ENCODE data around the gene DSCAM.

DNA sequence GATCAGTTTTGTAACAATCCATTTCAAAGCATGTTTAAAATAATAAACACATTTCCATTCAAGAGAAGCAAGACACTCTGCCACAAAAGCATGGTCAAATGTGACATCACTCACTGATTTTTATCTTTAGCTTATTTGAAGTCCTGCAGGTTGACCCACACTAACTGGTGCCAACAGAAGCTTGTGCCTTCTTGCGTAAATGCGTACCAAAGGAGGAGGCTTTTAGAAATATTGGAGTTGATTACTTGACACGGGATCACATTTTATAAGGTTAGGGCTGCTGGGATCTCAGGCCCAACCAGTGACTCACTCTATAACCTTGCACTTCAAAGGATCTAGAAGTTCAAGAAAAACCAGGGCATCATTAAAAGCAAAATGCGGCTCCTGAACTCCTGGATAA is 776.1 kb downstream of the DSCAM start:
- TF ChIP-seq, protein P1, sequence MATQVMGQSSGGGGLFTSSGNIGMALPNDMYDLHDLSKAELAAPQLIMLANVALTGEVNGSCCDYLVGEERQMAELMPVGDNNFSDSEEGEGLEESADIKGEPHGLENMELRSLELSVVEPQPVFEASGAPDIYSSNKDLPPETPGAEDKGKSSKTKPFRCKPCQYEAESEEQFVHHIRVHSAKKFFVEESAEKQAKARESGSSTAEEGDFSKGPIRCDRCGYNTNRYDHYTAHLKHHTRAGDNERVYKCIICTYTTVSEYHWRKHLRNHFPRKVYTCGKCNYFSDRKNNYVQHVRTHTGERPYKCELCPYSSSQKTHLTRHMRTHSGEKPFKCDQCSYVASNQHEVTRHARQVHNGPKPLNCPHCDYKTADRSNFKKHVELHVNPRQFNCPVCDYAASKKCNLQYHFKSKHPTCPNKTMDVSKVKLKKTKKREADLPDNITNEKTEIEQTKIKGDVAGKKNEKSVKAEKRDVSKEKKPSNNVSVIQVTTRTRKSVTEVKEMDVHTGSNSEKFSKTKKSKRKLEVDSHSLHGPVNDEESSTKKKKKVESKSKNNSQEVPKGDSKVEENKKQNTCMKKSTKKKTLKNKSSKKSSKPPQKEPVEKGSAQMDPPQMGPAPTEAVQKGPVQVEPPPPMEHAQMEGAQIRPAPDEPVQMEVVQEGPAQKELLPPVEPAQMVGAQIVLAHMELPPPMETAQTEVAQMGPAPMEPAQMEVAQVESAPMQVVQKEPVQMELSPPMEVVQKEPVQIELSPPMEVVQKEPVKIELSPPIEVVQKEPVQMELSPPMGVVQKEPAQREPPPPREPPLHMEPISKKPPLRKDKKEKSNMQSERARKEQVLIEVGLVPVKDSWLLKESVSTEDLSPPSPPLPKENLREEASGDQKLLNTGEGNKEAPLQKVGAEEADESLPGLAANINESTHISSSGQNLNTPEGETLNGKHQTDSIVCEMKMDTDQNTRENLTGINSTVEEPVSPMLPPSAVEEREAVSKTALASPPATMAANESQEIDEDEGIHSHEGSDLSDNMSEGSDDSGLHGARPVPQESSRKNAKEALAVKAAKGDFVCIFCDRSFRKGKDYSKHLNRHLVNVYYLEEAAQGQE (IDR thresholded peaks at IDR 0.05; ENCODE audit: insufficient read depth in 1 of 2, low read depth in 2 of 2, low read length in 2 of 2), result no peak
- TF ChIP-seq SIN3A (IDR thresholded peaks at IDR 0.05; ENCODE audit: borderline replicate concordance, insufficient read depth, low read length), result no peak

All from PFSK-1 (cell line).